Ovary (tissue), 9 donors: Measurements from ENCODE around the gene UAP1L1. TPM values are rescaled to one million over a fixed set of nuclear protein-coding genes. Genes with fewer than 3 reads are reported as not detected.

ENCODE experiments used
- DNase-seq, 5 donors: peaks; one replicate each; pipeline ENCODE4 v3.0.0-alpha.2; 2019 to 2020
- H3K27ac ChIP-seq, 2 donors: fragments of 200-600 bp; one replicate each; pipeline versions ENCODE4 v1.5.1 to v1.8.0; 2019 to 2022
- H3K27me3 ChIP-seq: fragments of 200-600 bp; one replicate; pipeline ENCODE4 v1.8.0; 2022
- H3K36me3 ChIP-seq: fragments of 200-600 bp; sonication (generic); one replicate; pipeline ENCODE4 v1.5.1; 2019
- H3K4me1 ChIP-seq: one replicate; pipeline ENCODE4 v1.8.1; 2013; ENCODE audit warnings: mild to moderate bottlenecking, moderate library complexity; ENCODE audit not compliant: insufficient read depth
- H3K4me3 ChIP-seq: fragments of 200-600 bp; sonication (generic); one replicate; pipeline ENCODE4 v1.5.1; 2017
- H3K9me3 ChIP-seq, 2 donors: fragments of 200-600 bp in 1 of 2; sonication (generic) in 1 of 2; one replicate each; pipeline versions ENCODE4 v1.5.1 to v1.8.1; 2013 to 2019; ENCODE audit warnings: mild to moderate bottlenecking in 1 of 2, moderate library complexity in 1 of 2
- CTCF ChIP-seq, 3 donors: fragments of 450-650 bp in 2 of 3; fragments of 200-600 bp in 1 of 3; IDR thresholded peaks; one replicate each; pipeline versions ENCODE4 v1.5.1 to v1.8.0; 2016 to 2022; ENCODE audit warnings: antibody characterized with exemption in 3 of 3, mild to moderate bottlenecking in 1 of 3
- EP300 ChIP-seq: sonication (generic); formaldehyde crosslinking; IDR thresholded peaks from one replicate; pipeline ENCODE4 v1.6.1; 2017; ENCODE audit warnings: antibody characterized with exemption
- POLR2A ChIP-seq: fragments of 450-650 bp; IDR thresholded peaks from one replicate; pipeline ENCODE4 v1.6.1; 2017; ENCODE audit warnings: antibody characterized with exemption, mild to moderate bottlenecking, moderate library complexity
- WGBS, 3 donors: extraction: QIAGEN DNeasy Blood & Tissue Kit in 1 of 3; methylation state at CpG; one replicate each; pipeline versions ENCODE4 v1.1.5 to v1.1.7; 2013 to 2017; 5-methylcytosine and 5-hydroxymethylcytosine counted together
- intact Hi-C, 4 donors: fragments of 100-400 bp; cut with DNase I; formaldehyde crosslinking; loops; one replicate each; pipeline versions ENCODE4 v1.11.0 to v1.15.1; 2022 to 2023
- polyA plus RNA-seq, 2 donors: library from polyadenylated mRNA; stranded (reverse); fragments of 200-250 nt in 1 of 2; fragments of 350-450 nt in 1 of 2; fragmentation: Illumina TruSeq in 1 of 2; extraction: RNeasy Lipid Tissue Mini Kit (QIAGEN cat#74804) in 1 of 2; gene quantifications; one replicate each; pipeline ENCODE4 v1.2.3, GENCODE V29; 2013 to 2014
- total RNA-seq, 7 donors: library from RNA; depleted of rRNA in 2 of 7; stranded (reverse); fragments of >200 nt in 2 of 7; fragmentation: NEBNext Ultra II Directional in 3 of 7; extraction: Animal tissue kit (Norgen Biotek cat#: 25700) in 3 of 7; gene quantifications; one replicate each; pipeline versions ENCODE4 v1.1.0 to v1.2.4, GENCODE V29; 2016 to 2023
- donor health status: DM: no; HTN: no; CAD: no; lungs with moderate emphysema.
- donor health status: DM: no; HTN: no; CAD: no.
- donor health status: Bipolar disorder and iron deficiency.
- donor health status: DM: yes; HTN: yes; CAD: no.
- donor health status: DM: no; HTN: no; CAD: no.
- donor health status: DM: yes; HTN: yes; CAD: no.

UAP1L1 gene
- total and polyA plus RNA-seq, 9 donors: 1.3 to 6.3 (median 4.1) TPM

DNA sequence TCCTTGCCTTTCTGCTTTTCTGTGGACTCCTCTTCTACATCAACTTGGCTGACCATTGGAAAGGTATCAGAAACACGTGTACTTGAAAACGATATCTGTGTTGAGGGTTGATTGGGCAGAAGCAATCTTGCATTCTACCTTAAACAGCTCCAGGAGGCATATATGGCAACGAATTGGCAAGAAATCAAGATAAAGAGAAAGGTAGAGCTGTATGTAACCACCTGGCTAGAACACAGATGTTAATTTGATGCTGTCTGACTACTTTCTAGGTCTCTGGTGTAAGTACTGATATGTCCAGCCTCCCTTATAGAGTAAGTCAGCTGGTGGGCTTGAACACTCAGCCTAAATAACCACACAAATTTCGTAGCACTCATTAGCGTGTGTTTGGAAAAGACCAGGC, 10.8 kb downstream of the UAP1L1 start:
- Histone ChIP-seq H3K27ac (no peak overlapping the region), H3K4me1 (peaks cover 9% of the 10 kb centered on the region), H3K9me3 (no peaks in the 10 kb centered on the region), H3K27me3 (no peaks in the 10 kb centered on the region), H3K36me3 (no peaks in the 10 kb centered on the region), H3K4me3 (no peak overlapping the region)
- no peak for TF ChIP-seq POLR2A
- TF ChIP-seq CTCF (IDR thresholded peaks at IDR 0.05): no peak
- TF ChIP-seq EP300: no peak
- DNase-seq: no peak
- 79 to 84% (median 83%) methylated on average over 5 of the region's 5 CpGs for WGBS, 3 donors
- intact Hi-C loops: no loop called here

DNA sequence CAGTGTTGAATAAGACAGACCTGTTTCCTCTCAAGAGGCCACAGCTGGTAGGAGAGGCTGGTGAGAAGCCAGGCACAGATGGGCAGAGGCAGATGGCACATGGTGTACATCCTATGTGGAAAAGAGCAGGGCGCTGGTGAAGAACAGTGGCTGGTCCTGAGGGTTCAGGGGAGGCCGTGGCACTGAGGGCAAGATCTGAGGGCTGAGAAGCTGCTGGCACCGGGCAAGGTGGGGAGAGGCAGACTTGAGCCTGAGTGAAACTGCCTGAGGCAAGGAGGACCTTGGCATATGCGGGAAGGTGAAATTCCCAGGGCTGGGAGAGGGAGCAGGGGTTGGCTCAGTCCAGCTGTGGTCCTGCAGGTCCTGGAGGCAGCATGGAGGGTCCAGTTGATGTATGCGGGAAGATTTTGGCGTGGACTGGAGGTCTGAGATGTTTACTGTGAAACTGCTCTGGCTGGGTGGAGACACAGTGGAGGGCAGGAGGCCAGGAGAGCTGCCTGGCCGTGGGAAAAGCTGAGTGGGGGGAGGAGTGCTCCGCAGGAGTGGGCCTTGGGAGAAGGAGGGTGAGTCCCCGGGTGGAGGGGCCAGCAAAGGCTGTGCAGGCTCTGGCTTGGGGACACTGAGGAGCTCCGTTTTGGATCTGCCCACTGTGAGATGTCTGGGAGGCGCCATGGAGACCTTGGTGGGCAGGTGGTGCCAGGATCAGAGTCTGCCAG, 12.1 kb downstream of the UAP1L1 start:
- no peak for DNase-seq
- 59 to 69% (median 63%) methylated on average over 11 of the region's 11 CpGs for WGBS, 3 donors
- TF ChIP-seq EP300 (no peak), CTCF (IDR thresholded peaks at IDR 0.05) (no peak), POLR2A (no peak)

GRCh38 chr9:137095664-137096517, 18.6 kb downstream of the UAP1L1 start:
- WGBS, 3 donors: 72 to 78% (median 77%) methylated on average over 30 of the region's 30 CpGs
- Histone ChIP-seq H3K27ac (no peak overlapping the region), H3K4me1 (no peaks in the 10 kb centered on the region), H3K9me3 (no peaks in the 10 kb centered on the region), H3K27me3 (no peaks in the 10 kb centered on the region), H3K4me3 (no peak overlapping the region), H3K36me3 (no peaks in the 10 kb centered on the region)
- intact Hi-C loops: no loop called here
- DNase-seq: no peak
- TF ChIP-seq POLR2A: no peak
- no peak for TF ChIP-seq CTCF (IDR thresholded peaks at IDR 0.05)
- TF ChIP-seq EP300: no peak

More for the DNA sequence above, 12.1 kb downstream of the UAP1L1 start:
- intact Hi-C loops: no loop called here
- Histone ChIP-seq H3K4me1 (peaks cover 9% of the 10 kb centered on the region), H3K27ac (no peak overlapping the region), H3K36me3 (no peaks in the 10 kb centered on the region), H3K27me3 (no peaks in the 10 kb centered on the region), H3K9me3 (no peaks in the 10 kb centered on the region), H3K4me3 (no peak overlapping the region)

DNA sequence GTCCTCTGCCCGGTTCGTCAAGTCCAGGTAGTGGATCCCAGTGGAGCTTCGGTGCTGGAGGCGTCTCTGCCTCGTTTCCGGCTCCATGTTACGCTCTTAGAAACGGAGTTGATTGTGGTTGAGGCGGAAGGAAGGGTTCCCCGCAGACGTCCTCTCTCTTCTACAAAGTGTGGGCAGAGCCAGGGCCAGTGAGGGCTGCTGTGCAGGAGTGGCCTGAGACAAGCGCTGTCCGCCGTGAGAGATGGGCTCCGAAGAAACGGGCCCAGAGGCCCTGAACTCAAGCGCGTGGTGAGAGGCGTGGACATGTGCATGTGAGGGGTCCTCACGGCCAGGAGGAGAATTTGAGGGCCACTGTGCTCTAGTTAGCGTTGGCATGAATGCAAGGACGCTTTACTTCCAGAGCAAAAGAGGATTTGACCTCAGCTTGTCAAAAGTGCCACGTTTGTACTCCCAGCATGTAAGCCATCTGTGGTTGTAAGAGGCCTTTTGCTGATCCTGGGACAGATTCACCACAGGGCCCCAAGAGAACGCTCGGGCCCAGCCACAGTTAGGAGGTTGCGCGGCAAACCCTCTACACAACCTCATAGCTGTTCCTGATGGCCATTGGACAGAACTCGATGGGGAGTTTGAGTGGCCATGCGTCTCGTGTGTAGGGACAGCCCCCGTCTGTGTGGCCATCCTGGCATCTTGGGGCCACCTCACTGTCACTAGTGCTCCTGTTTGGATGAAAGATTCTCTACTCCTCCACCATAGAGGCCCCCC, 19.6 kb downstream of the UAP1L1 start:
- WGBS, 3 donors: 88 to 89% (median 89%) methylated on average over 31 of the region's 31 CpGs
- no peaks in the 10 kb centered on the region for H3K9me3 ChIP-seq
- H3K36me3 ChIP-seq: no peaks in the 10 kb centered on the region
- H3K27ac ChIP-seq: no peak overlapping the region
- DNase-seq: no peak
- no peak overlapping the region for H3K4me3 ChIP-seq
- intact Hi-C loops: no loop called here
- TF ChIP-seq CTCF (IDR thresholded peaks at IDR 0.05) (no peak), POLR2A (no peak), EP300 (no peak)
- H3K4me1 ChIP-seq: no peaks in the 10 kb centered on the region
- no peaks in the 10 kb centered on the region for H3K27me3 ChIP-seq
